HCT116 (cell line): ENCODE results near the gene DENND5B. TPM values are rescaled to one million over a fixed set of nuclear protein-coding genes. Genes with fewer than 3 reads are reported as not detected.

ENCODE experiments used
- ATAC-seq: fragments of 200-7000 bp; cut with Tn5 transposase; 2 replicates; pipeline ENCODE4 v1.9.1; 2020; ENCODE audit warnings: mild to moderate bottlenecking, moderate library complexity
- BruUV-seq: library from RNA; stranded (reverse); fragments of 400-500 nt; replicated peaks from 2 replicates; lab custom pipeline; 2021; lab: Mats Ljungman, UMichigan
- CTCF ChIA-PET: fragments of 300-600 bp; sonication (Branson Sonifier 250); formaldehyde crosslinking; loops from one replicate; lab custom pipeline; 2021; ENCODE audit warnings: antibody characterized with exemption; lab: Charles Lee
- POLR2A ChIA-PET: fragments of 300-600, 350-600 bp; sonication (Branson Sonifier 250); formaldehyde crosslinking; loops from one replicate; lab custom pipeline; 2021; ENCODE audit warnings: antibody characterized with exemption; lab: Charles Lee
- RAD21 ChIA-PET, 2 experiments: fragments of 300-600 bp; sonication (Branson Sonifier 250); formaldehyde crosslinking; loops; one replicate each; lab custom pipeline; 2023; ENCODE audit warnings: low total read pairs in 2 of 2; ENCODE audit not compliant: uncharacterized antibody in 2 of 2, unreplicated experiment in 2 of 2, low non-redundant PET in 1 of 2; lab: Charles Lee
- DNase-seq: peaks from one replicate; pipeline ENCODE4 v3.0.0-alpha.2; 2010; ENCODE audit warnings: low read depth, low spot score
- H2AFZ ChIP-seq: fragments of 200-600 bp; shearing (Covaris generic), sonication (generic); 2 replicates; pipeline ENCODE4 v1.6.1; 2017; ENCODE audit warnings: low read depth, mixed run types, mixed read lengths, antibody characterized with exemption, low read length; ENCODE audit not compliant: poor library complexity, severe bottlenecking
- H3K27ac ChIP-seq: 2 replicates; pipeline ENCODE4 v1.5.1; 2012; ENCODE audit warnings: low read depth, low read length
- H3K27me3 ChIP-seq: fragments of 200-600 bp; sonication (generic); 2 replicates; pipeline ENCODE4 v1.6.1; 2016; ENCODE audit warnings: mixed run types, low read length, mixed read lengths; ENCODE audit not compliant: insufficient read depth
- H3K36me3 ChIP-seq, 2 experiments: fragments of 200-500 bp in 1 of 2; fragments of 200-600 bp in 1 of 2; sonication (Bioruptor generic) in 1 of 2; sonication (generic) in 1 of 2; 2 replicates each; pipeline versions ENCODE4 v1.5.1 to v1.6.1; 2014 to 2016; ENCODE audit warnings: low read length in 2 of 2, inconsistent platforms in 1 of 2, mixed read lengths in 1 of 2, mixed run types in 1 of 2; ENCODE audit not compliant: insufficient read depth in 2 of 2, control insufficient read depth in 1 of 2
- H3K4me1 ChIP-seq, 2 experiments: fragments of 200-600 bp in 1 of 2; sonication (generic) in 1 of 2; 2 replicates each; pipeline versions ENCODE4 v1.5.1 to v1.6.1; 2012 to 2017; ENCODE audit warnings: low read length in 2 of 2, inconsistent platforms in 1 of 2, mild to moderate bottlenecking in 1 of 2, mixed read lengths in 1 of 2, mixed run types in 1 of 2, moderate library complexity in 1 of 2; ENCODE audit not compliant: insufficient read depth in 2 of 2, control insufficient read depth in 1 of 2
- H3K4me2 ChIP-seq: fragments of 200-600 bp; sonication (generic); 2 replicates; pipeline ENCODE4 v1.6.1; 2017; ENCODE audit warnings: mixed run types, low read length, mixed read lengths
- H3K4me3 ChIP-seq, 2 experiments: fragments of 200-600 bp in 1 of 2; sonication (generic) in 1 of 2; replicated peaks in 1 of 2; 2 replicates each; pipeline ENCODE4 v1.5.1; 2011 to 2016; ENCODE audit warnings: low read length in 2 of 2, control low read depth in 1 of 2, low read depth in 1 of 2, mild to moderate bottlenecking in 1 of 2, mixed read lengths in 1 of 2, mixed run types in 1 of 2
- H3K79me2 ChIP-seq: fragments of 200-600 bp; sonication (generic); 2 replicates; pipeline ENCODE4 v1.6.1; 2017; ENCODE audit warnings: mild to moderate bottlenecking, mixed run types, low read length, moderate library complexity, mixed read lengths; ENCODE audit not compliant: insufficient read depth
- H3K9ac ChIP-seq: fragments of 200-600 bp; sonication (generic); 2 replicates; pipeline ENCODE4 v1.6.1; 2016; ENCODE audit warnings: low read length, mixed read lengths
- H3K9me2 ChIP-seq: fragments of 200-600 bp; sonication (generic), shearing (Covaris generic); 2 replicates; pipeline ENCODE4 v1.6.1; 2017; ENCODE audit warnings: mixed run types, mild to moderate bottlenecking, moderate library complexity; ENCODE audit not compliant: insufficient read depth
- H3K9me3 ChIP-seq, 2 experiments: fragments of 200-500 bp in 1 of 2; fragments of 200-600 bp in 1 of 2; sonication (Bioruptor generic) in 1 of 2; sonication (generic) in 1 of 2; 2 replicates each; pipeline ENCODE4 v1.6.1; 2014 to 2017; ENCODE audit warnings: low read length in 2 of 2, mixed read lengths in 2 of 2, inconsistent platforms in 1 of 2, low read depth in 1 of 2, mild to moderate bottlenecking in 1 of 2, mixed run types in 1 of 2, moderate library complexity in 1 of 2; ENCODE audit not compliant: control insufficient read depth in 1 of 2, insufficient read depth in 1 of 2
- H4K20me1 ChIP-seq: fragments of 200-600 bp; sonication (generic), shearing (Covaris generic); 2 replicates; pipeline ENCODE4 v1.6.1; 2017; ENCODE audit warnings: mixed run types, mild to moderate bottlenecking, moderate library complexity; ENCODE audit not compliant: insufficient read depth
- CEBPB ChIP-seq: IDR thresholded peaks from 2 replicates; pipeline ENCODE4 v1.6.1; 2012; ENCODE audit warnings: low read depth
- EGR1 ChIP-seq: IDR thresholded peaks from 2 replicates; pipeline ENCODE4 v1.6.1; 2012; ENCODE audit warnings: low read depth
- ELF1 ChIP-seq: IDR thresholded peaks from 2 replicates; pipeline ENCODE4 v1.6.1; 2012; ENCODE audit warnings: low read depth, borderline replicate concordance
- EZH2phosphoT487 ChIP-seq: fragments of 200-600 bp; IDR thresholded peaks from 2 replicates; pipeline ENCODE4 v1.6.1; 2018; ENCODE audit warnings: antibody characterized with exemption, borderline replicate concordance
- FOSL1 ChIP-seq: IDR thresholded peaks from 2 replicates; pipeline ENCODE4 v1.6.1; 2012; ENCODE audit warnings: low read depth
- JUND ChIP-seq: IDR thresholded peaks from 2 replicates; pipeline ENCODE4 v1.6.1; 2012
- POLR2A ChIP-seq: IDR thresholded peaks from 2 replicates; pipeline ENCODE4 v1.7.0; 2011; ENCODE audit warnings: borderline replicate concordance; ENCODE audit not compliant: insufficient read depth, insufficient read length; ENCODE audit errors: extremely low read depth
- RAD21 ChIP-seq: IDR thresholded peaks from 2 replicates; pipeline ENCODE4 v1.6.1; 2012; ENCODE audit warnings: low read depth, mild to moderate bottlenecking
- SP1 ChIP-seq: IDR thresholded peaks from 2 replicates; pipeline ENCODE4 v1.6.1; 2012; ENCODE audit warnings: low read depth
- SRF ChIP-seq: IDR thresholded peaks from 2 replicates; pipeline ENCODE4 v1.6.1; 2012; ENCODE audit warnings: low read depth
- TCF7L2 ChIP-seq: IDR thresholded peaks from 2 replicates; pipeline ENCODE4 v1.7.0; 2011; ENCODE audit warnings: borderline replicate concordance, inconsistent platforms; ENCODE audit not compliant: insufficient read depth, insufficient read length; ENCODE audit errors: extremely low read depth
- YY1 ChIP-seq: IDR thresholded peaks from 2 replicates; pipeline ENCODE4 v1.6.1; 2011; ENCODE audit warnings: low read length, low read depth, moderate library complexity, mild to moderate bottlenecking; ENCODE audit not compliant: insufficient replicate concordance; ENCODE audit errors: extremely low read depth
- ZFX ChIP-seq: fragments of 450-650 bp; IDR thresholded peaks from 2 replicates; pipeline ENCODE4 v1.6.1; 2017
- ZNF274 ChIP-seq: fragments of 200-500 bp; sonication (Bioruptor generic); IDR thresholded peaks from 2 replicates; pipeline ENCODE4 v1.6.1; 2014; ENCODE audit warnings: mild to moderate bottlenecking, low read depth, low read length, inconsistent platforms
- intact Hi-C: fragments of 100-400 bp; cut with micrococcal nuclease; formaldehyde crosslinking; loops from 2 replicates; pipeline ENCODE4 v1.10.0; 2022
- total RNA-seq: library from RNA; stranded (reverse); gene quantifications from one replicate; pipeline ENCODE4 v1.2.1, GENCODE V29; 2021; ENCODE audit not compliant: unreplicated experiment
- TF ChIP-seq, protein P1 (sequence below), 3 experiments: fragments of 200-600 bp in 1 of 3; sonication (generic) in 1 of 3; IDR thresholded peaks in 2 of 3; conservative IDR thresholded peaks in 1 of 3; 2 replicates each; pipeline ENCODE4 v1.5.1; 2012 to 2017; ENCODE audit warnings: low read depth in 2 of 3, low read length in 2 of 3, antibody characterized with exemption in 1 of 3, borderline replicate concordance in 1 of 3, control low read depth in 1 of 3, mild to moderate bottlenecking in 1 of 3, mixed read lengths in 1 of 3, mixed run types in 1 of 3, moderate library complexity in 1 of 3; ENCODE audit not compliant: insufficient read depth in 1 of 3
- TF ChIP-seq, protein P2 (sequence below): IDR thresholded peaks from 2 replicates; pipeline ENCODE4 v1.6.1; 2011; ENCODE audit warnings: mild to moderate bottlenecking, low read length, moderate library complexity; ENCODE audit not compliant: insufficient replicate concordance; ENCODE audit errors: extremely low read depth
- TF ChIP-seq, protein P3 (sequence below): IDR thresholded peaks from 2 replicates; pipeline ENCODE4 v1.6.1; 2012
- TF ChIP-seq, protein P4 (sequence below): IDR thresholded peaks from 2 replicates; pipeline ENCODE4 v1.6.1; 2012
- TF ChIP-seq, protein P5 (sequence below): IDR thresholded peaks from 2 replicates; pipeline ENCODE4 v1.6.1; 2012; ENCODE audit warnings: low read depth

Gene DENND5B
- total RNA-seq, 1 experiment from 2014 or later = 19.2 TPM

DNA sequence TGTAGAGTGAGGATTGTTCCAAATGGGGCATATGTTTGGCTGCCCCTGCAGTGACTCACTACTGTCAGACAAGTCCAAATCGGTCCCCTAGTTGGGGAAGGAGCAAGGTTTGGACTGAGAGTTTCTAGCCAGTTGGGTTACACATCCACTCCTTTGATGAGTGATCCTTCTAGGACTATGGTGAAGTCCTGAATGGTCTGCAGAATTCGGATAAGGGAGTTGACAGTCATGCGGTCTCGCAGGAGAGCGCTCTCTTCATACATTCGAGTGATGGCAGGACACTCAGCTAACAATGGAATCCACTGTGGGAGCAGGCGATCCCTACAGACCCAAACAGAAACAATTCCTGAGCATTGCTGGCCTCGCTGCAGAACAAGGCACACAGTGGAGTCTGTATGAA, 203.5 kb downstream of the DENND5B start:
- no peaks in the 10 kb centered on the region for H3K9me3 ChIP-seq
- no peak for ATAC-seq
- BruUV-seq = no TSS peak
- H3K9ac ChIP-seq = no peak overlapping the region
- ChIA-PET CTCF (no interaction called here), POLR2A (no interaction called here), RAD21 (no interaction called here)
- no peak overlapping the region for H3K27ac ChIP-seq
- no peak overlapping the region for H2AFZ ChIP-seq
- no peaks in the 10 kb centered on the region for H3K27me3 ChIP-seq
- TF ChIP-seq JUND (no peak), CEBPB (no peak), YY1 (no peak), EGR1 (no peak), FOSL1 (no peak), EZH2phosphoT487 (no peak), ZNF274 (no peak), SP1 (no peak), RAD21 (no peak), ZFX (no peak), ELF1 (no peak), TCF7L2 (no peak), POLR2A (no peak), SRF (no peak)
- TF ChIP-seq, protein P1, sequence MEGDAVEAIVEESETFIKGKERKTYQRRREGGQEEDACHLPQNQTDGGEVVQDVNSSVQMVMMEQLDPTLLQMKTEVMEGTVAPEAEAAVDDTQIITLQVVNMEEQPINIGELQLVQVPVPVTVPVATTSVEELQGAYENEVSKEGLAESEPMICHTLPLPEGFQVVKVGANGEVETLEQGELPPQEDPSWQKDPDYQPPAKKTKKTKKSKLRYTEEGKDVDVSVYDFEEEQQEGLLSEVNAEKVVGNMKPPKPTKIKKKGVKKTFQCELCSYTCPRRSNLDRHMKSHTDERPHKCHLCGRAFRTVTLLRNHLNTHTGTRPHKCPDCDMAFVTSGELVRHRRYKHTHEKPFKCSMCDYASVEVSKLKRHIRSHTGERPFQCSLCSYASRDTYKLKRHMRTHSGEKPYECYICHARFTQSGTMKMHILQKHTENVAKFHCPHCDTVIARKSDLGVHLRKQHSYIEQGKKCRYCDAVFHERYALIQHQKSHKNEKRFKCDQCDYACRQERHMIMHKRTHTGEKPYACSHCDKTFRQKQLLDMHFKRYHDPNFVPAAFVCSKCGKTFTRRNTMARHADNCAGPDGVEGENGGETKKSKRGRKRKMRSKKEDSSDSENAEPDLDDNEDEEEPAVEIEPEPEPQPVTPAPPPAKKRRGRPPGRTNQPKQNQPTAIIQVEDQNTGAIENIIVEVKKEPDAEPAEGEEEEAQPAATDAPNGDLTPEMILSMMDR (IDR thresholded peaks at IDR 0.05 in 2 of 3, conservative IDR thresholded peaks at IDR 0.05 in 1 of 3; ENCODE audit: borderline replicate concordance in 1 of 3, insufficient read depth in 1 of 3, low read depth in 2 of 3, low read length in 2 of 3) = no peak
- TF ChIP-seq, protein P2, sequence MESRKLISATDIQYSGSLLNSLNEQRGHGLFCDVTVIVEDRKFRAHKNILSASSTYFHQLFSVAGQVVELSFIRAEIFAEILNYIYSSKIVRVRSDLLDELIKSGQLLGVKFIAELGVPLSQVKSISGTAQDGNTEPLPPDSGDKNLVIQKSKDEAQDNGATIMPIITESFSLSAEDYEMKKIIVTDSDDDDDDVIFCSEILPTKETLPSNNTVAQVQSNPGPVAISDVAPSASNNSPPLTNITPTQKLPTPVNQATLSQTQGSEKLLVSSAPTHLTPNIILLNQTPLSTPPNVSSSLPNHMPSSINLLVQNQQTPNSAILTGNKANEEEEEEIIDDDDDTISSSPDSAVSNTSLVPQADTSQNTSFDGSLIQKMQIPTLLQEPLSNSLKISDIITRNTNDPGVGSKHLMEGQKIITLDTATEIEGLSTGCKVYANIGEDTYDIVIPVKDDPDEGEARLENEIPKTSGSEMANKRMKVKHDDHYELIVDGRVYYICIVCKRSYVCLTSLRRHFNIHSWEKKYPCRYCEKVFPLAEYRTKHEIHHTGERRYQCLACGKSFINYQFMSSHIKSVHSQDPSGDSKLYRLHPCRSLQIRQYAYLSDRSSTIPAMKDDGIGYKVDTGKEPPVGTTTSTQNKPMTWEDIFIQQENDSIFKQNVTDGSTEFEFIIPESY = no peak
- TF ChIP-seq, protein P3, sequence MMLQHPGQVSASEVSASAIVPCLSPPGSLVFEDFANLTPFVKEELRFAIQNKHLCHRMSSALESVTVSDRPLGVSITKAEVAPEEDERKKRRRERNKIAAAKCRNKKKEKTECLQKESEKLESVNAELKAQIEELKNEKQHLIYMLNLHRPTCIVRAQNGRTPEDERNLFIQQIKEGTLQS = no peak
- TF ChIP-seq, protein P4, sequence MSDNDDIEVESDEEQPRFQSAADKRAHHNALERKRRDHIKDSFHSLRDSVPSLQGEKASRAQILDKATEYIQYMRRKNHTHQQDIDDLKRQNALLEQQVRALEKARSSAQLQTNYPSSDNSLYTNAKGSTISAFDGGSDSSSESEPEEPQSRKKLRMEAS = no peak
- TF ChIP-seq, protein P5, sequence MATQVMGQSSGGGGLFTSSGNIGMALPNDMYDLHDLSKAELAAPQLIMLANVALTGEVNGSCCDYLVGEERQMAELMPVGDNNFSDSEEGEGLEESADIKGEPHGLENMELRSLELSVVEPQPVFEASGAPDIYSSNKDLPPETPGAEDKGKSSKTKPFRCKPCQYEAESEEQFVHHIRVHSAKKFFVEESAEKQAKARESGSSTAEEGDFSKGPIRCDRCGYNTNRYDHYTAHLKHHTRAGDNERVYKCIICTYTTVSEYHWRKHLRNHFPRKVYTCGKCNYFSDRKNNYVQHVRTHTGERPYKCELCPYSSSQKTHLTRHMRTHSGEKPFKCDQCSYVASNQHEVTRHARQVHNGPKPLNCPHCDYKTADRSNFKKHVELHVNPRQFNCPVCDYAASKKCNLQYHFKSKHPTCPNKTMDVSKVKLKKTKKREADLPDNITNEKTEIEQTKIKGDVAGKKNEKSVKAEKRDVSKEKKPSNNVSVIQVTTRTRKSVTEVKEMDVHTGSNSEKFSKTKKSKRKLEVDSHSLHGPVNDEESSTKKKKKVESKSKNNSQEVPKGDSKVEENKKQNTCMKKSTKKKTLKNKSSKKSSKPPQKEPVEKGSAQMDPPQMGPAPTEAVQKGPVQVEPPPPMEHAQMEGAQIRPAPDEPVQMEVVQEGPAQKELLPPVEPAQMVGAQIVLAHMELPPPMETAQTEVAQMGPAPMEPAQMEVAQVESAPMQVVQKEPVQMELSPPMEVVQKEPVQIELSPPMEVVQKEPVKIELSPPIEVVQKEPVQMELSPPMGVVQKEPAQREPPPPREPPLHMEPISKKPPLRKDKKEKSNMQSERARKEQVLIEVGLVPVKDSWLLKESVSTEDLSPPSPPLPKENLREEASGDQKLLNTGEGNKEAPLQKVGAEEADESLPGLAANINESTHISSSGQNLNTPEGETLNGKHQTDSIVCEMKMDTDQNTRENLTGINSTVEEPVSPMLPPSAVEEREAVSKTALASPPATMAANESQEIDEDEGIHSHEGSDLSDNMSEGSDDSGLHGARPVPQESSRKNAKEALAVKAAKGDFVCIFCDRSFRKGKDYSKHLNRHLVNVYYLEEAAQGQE = no peak
- no peaks in the 10 kb centered on the region for H3K79me2 ChIP-seq
- no peak overlapping the region for H3K4me2 ChIP-seq
- H3K36me3 ChIP-seq = peaks cover 0 to 17% of the 10 kb centered on the region in 2 experiments; a peak in 2 of 4 replicates
- H3K4me1 ChIP-seq = no peaks in the 10 kb centered on the region
- intact Hi-C loops = no loop called here
- no peak for DNase-seq
- H4K20me1 ChIP-seq = no peaks in the 10 kb centered on the region
- no peak overlapping the region for H3K4me3 ChIP-seq
- no peaks in the 10 kb centered on the region for H3K9me2 ChIP-seq
